ENCODE data around the gene GRM1.
"Not testable (repeated sequence)": the region's sequence is repeated elsewhere in the genome, so short reads cannot be mapped to it uniquely, and the experiment has no call there.

The GRM1 gene

DNA sequence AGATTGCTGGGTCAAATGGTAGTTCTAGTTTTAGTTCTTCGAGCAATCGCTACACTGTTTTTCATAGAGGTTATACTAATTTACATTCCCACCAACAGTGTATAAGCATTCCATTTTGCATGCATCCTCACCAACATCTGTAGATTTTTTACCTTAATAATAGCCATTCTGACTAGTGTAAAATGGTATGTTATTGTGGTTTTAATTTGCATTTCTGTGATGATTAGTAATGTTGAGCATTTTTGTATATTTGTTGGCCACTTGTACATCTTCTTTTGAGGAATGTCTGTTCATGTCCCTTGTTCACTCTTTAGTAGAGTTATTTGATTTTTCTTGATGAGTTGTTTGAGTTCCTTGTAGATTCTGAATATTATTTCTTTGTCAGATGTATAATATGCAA lies 236.2 kb downstream of the GRM1 start:
- no peak overlapping the region for H3K4me3 ChIP-seq (ENCODE audit: low read depth, low read length)
- TF ChIP-seq, protein P1, sequence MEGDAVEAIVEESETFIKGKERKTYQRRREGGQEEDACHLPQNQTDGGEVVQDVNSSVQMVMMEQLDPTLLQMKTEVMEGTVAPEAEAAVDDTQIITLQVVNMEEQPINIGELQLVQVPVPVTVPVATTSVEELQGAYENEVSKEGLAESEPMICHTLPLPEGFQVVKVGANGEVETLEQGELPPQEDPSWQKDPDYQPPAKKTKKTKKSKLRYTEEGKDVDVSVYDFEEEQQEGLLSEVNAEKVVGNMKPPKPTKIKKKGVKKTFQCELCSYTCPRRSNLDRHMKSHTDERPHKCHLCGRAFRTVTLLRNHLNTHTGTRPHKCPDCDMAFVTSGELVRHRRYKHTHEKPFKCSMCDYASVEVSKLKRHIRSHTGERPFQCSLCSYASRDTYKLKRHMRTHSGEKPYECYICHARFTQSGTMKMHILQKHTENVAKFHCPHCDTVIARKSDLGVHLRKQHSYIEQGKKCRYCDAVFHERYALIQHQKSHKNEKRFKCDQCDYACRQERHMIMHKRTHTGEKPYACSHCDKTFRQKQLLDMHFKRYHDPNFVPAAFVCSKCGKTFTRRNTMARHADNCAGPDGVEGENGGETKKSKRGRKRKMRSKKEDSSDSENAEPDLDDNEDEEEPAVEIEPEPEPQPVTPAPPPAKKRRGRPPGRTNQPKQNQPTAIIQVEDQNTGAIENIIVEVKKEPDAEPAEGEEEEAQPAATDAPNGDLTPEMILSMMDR (IDR thresholded peaks at IDR 0.05; ENCODE audit: low read depth, low read length): no peak

DNA sequence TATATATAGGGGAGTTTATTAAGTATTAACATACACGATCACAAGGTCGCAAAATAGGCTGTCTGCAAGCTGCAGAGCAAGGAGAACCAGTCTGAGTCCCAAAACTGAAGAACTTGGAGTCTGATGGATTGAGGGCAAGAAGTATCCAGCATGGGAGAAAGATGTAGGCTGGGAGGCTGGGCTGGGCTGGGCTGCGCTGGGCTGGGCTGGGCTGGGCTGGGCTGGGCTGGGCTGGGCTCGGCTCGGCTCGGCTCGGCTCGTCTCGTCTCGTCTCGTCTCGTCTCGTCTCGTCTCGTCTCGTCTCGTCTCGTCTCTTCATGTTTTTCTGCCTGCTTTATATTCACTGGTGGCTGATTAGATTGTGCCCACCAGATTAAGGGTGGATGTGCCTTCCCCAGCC lies 238.6 kb downstream of the GRM1 start:
- no peak overlapping the region for H3K4me3 ChIP-seq (ENCODE audit: low read depth, low read length)
- TF ChIP-seq, protein P1 (IDR thresholded peaks at IDR 0.05; ENCODE audit: low read depth, low read length): no peak

DNA sequence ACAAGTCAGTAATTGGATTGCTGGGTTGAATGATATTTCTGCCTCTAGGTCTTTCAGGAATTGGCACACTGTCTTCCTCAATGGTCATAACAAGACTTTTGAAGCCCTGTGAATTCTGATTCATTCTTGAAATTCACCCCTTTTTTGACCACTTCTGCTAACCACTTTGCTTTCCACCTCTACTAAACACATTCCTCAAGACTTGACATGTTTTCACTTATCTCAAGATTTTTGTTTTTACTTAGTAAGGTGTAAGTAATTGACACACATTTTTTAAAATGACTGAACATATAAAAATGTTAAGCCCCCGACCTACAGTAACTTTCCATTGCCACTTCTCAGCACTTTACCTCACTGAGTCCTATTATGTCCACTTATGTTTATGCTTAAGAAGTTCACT lies 239.1 kb downstream of the GRM1 start:
- TF ChIP-seq, protein P1 (IDR thresholded peaks at IDR 0.05; ENCODE audit: low read depth, low read length): no peak
- no peak overlapping the region for H3K4me3 ChIP-seq (ENCODE audit: low read depth, low read length)

DNA sequence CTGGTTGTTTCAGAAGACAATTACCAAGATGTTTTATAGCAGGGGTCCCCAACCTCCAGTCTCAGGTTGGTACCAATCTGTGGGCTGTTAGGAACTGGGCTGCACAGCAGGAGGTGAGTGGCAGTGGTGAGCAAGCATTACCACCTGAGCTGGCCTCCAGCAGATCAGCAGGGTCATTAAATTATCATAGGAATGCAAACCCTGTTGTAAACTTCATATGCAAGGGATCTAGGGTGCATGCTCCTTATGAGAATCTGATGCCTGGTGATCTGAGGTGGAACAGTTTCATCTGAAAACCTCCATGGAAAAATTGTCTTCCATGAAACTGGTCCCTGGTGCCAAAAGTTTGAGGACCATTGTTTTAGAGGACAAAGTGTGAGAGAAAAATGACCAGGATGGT lies 240.6 kb downstream of the GRM1 start:
- no peak overlapping the region for H3K4me3 ChIP-seq (ENCODE audit: low read depth, low read length)
- TF ChIP-seq, protein P1 (IDR thresholded peaks at IDR 0.05; ENCODE audit: low read depth, low read length): no peak

DNA sequence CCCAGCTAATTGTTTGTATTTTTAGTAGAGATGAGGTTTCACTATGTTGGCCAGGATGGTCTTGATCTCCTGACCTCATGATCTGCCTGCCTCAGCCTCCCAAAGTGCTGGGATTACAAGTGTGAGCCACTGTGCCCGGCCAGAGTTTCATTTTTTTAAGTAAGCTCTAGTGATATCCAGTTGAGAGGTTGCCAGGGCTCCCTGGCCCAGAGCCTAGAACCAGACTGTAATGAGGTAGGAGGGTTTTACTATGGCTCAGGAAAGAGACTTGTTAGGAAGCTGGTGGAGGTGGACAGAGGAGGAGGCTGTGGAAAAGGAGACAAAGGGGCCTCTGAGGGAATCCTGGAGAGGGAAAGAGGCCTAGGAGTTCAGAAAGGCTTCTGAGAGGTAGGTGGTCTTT lies 242.3 kb downstream of the GRM1 start:
- not testable (repeated sequence) for H3K4me3 ChIP-seq (ENCODE audit: low read depth, low read length)

DNA sequence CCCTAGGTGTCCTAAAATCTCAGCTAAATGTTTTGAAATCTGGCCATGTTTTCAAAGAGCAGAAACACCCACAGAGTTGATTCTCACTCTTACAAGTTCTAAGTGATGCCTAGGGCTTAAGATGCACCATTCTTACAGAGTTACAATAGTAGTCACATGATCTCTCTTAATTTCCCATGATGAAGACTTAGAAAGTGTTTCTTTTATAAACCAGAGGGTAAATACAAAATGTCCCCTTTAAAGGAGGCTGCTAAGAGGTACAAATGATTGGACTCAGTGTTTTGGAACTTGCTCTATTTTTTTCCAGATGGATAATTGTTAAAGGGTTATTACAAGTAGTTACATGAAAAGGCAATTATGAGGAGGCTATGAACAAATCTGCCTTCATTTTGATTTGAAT lies 244.6 kb downstream of the GRM1 start:
- TF ChIP-seq, protein P1 (IDR thresholded peaks at IDR 0.05; ENCODE audit: low read depth, low read length): no peak
- no peak overlapping the region for H3K4me3 ChIP-seq (ENCODE audit: low read depth, low read length)

DNA sequence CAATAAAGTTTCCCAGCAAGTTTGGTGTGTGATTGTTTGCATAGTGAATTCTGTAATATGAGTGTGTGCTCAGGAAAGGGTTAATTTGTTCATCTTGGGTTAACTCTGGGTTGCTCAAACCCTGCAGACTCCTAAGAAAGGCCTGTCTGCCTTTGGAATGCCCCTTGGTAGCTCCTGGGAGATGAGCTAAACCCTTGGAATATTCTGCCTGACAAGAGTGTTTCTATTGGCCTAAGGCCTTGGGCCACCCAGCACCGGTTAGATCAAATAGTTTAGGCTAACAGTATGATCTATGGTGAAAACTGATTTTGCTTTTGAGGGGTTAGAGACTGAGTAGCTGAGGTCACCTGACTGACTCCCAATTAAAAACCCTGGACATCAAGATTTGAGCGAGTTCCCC lies 248.3 kb downstream of the GRM1 start:
- no peak overlapping the region for H3K4me3 ChIP-seq (ENCODE audit: low read depth, low read length)
- TF ChIP-seq, protein P1 (IDR thresholded peaks at IDR 0.05; ENCODE audit: low read depth, low read length): no peak

DNA sequence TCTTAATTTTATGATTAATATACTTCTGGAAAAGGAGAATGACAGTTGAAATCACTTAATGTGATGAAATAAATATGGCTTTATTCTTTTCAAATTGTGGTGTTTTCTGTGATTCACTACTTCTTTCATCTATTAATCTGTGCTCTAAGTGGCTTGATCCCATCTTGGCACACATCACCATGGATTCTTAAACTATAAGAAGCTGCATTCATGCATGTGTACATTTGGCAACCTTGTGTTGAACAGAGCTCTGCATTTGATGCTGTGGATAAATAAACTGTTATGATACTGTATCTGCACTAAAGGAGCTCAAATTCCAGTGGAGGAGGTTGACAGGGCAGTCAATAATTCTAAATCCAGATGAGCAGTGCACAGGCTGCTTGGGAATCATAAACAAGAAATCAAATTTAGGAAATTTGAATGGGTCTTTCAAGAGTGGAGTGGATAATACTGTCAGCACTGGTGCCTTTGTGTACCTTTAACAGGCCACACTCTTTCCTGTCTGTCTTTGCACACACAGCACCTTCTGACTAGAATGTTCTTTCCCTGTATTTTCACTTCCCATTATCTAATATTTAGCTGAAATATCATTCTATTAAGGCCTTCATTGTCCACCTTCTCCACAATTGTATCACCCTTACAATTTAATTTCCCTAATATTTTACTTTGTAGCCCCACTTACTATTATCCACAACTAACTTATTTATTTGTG lies 252.9 kb downstream of the GRM1 start:
- H3K4me3 ChIP-seq (ENCODE audit: low read depth, low read length): no peak overlapping the region
- TF ChIP-seq, protein P1 (IDR thresholded peaks at IDR 0.05; ENCODE audit: low read depth, low read length): no peak
